Activated CD4-positive, CD25-positive, alpha-beta regulatory T cell (primary cell): ENCODE results near the gene PAX5.

ENCODE experiments used
- DNase-seq, 4 experiments: peaks; one replicate each; lab custom pipeline; 2025; lab: John Stamatoyannopoulos, UW

PAX5 gene

DNA sequence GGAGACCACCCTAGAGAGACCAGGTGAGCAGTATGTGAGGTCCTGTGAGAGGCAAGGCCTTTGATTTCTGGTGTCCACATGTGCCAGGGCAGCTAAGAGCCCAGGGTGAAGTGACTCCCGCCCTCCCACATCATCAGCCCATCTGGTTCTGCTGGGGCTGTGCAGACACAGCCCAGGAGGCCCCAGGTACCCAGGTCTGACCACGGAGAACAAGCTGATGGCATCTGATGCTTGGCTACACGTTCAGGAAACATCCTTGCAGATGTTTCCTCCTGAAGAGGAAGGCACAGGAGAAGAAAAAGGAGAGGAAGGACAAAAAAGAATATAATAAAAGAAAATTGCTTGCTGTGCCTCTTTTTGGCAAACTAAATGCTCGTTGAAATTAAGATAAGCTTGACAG, 225.8 kb downstream of the PAX5 start:
- no peak for DNase-seq

DNA sequence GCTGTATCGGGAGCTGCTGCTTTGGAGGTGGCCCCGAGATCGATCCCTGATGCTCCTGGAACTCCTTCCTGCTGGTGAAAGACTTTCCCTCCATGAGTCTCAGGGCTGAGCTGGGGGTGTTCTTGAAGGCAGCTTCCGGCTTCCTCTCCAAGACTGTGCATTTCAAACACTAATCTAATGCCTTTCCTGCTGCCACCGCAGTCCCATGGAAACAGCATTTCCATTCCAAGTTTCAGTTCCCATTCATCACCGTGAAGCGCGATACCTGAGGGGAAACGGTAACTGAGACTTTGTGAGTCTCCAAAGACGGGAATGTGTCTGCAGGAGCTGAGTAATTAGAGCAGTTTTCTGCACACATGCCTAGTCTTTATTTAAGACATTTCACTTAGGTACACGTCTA, 230.1 kb downstream of the PAX5 start:
- no peak for DNase-seq

DNA sequence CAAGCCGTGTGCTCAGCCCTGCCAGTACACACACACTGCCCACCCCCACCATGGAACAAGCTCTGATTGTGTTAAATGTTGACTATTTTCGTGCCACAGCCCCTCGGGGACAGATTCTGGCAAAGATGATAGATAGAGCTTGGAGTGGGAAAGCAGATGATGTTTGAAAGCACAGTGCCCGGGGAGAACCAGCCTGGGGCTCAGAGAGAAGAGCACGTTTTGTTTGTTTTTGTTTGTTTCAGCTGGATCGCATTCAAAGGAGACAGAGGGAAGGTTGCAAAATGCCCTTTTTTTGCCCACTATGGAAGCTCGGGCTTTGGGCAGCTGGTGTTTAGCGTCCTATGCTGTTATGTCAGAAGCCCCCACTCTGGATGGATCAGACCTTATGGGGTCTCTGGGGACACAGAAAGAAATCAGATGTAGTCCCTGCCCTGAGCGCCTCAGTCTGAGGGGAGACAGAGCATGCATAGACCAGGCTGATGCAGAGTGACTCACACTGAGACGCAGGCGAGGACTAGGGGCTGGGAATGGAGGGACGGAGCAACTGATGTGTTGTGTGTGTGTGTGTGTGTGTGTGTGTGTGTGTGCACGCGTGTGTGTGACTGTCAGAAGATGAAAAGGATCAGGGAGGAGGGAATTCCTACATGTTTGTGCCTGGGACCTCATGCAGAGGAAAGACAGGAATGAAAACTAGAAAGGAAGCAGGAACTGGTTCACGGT, 231.7 kb downstream of the PAX5 start:
- DNase-seq, result no peak

DNA sequence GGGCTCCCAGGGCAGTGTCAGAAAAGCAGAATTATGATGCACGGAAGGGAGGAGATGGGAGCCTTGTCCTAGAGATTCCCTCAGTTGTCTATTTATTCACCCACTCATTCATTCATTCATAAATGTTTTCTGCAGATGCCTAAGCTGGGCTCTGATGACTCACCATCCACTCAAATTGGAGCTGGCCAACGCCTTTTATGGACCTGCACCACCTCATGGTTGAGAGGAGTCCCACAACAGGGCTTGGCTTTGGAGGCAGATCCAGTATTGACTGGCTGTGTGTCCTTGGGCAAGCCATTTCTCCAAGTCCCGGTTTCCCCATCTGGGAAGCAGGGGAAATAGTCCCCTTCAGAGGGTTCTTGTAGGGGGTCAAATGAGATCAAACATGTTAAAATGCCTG, 233.6 kb downstream of the PAX5 start:
- no peak for DNase-seq

DNA sequence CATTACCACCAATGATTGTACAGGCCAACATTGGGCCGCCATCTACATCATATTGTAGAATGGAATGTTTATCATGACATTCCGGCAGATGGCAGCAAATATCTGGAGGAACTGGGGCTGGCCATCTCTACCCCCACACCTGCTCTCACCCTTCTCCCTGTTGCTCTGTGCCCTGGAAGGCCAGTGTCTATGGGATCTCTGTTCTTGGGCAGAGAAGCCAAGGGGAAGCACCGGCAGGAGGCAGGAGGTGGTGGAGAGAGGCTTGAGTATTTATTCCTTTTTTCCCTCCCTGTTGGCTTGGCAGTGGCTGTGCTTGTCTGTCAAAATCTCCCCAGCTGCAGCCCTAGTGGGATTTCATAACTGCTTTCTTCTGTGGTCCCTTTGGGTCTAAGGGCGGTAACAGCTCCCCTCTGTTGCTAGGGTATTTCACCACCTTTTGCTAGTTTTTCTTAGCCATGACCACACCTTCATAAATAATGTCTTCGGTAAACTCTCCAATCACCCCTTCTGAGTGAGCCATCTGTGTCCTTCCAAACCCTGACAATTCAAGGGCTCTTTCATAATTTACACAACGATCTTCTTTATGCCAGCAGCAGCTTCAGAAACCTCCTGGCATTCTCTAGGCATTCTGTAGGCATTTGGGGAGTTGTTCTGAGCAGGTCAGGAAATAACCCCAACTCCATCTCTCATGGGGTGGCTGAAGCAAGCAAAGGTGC, 235.6 kb downstream of the PAX5 start:
- no peak for DNase-seq

DNA sequence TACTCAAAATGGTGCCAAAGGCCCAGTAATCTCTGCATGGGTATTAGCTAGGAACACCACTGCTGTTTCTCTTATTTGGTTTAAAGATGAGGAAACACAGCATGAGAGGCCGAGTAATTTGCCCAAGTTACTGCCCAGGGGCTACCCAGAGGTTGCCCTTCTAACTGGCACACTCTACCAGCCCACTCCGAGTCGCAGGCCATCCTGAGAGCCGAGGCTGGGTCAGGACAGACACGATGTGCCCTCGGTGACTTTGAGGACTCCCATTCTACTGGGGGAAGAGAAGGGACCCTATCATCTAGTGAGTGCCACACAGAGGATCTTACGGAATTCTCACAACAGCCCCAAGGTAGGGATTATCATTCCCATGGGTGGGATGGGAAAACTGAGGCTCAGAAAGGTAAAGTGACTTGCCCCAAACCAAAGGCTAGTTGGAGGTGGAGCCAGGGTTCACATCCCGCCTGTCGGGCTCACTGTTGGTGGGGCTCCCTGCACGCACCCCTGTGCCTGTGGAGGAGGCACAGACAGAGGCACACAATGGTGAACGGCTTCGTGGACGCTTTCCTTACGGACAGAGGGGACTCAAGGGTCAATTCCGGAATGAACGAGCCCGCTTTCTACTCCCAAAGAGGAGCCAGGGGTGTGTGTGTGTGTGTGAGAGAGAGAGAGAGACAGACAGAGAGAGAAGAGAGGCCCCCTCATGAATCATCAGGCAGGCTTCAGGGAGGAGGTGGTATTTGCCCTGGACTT, 236.4 kb downstream of the PAX5 start:
- DNase-seq, result no peak

DNA sequence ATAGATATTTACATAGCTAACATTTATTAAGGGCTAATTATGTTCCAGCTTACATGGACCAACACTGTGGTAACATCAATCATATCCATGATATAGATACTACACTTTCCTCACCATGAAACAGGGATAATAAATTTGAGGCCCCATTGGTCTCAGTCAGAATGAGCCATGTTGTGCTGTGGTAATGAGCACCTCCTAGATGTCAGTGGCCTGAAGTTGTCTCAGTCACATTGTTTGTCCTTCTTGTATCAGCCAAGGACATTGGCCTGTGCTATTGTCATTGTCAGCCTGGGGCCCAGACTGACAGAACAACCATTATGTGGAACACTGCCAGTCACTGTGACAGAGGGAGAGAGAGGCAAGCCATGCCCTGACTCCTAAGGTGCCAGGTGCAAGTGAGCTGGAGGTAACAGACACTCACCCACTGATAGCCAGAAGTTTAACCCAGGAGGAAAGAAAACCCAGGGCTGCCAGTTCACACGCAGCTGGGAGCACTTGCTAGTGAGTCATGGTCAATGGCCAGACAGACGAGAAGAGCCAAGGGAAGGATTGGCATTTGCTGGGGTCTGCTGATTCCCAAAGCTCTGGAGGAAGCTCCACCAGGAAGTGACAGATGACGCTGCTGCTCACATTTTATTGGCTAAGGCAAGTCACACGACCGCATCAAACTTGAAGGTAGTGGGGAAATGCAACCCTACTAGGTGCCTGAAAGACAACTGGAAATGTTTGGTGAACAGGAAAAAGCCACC, 237.2 kb downstream of the PAX5 start:
- no peak for DNase-seq

DNA sequence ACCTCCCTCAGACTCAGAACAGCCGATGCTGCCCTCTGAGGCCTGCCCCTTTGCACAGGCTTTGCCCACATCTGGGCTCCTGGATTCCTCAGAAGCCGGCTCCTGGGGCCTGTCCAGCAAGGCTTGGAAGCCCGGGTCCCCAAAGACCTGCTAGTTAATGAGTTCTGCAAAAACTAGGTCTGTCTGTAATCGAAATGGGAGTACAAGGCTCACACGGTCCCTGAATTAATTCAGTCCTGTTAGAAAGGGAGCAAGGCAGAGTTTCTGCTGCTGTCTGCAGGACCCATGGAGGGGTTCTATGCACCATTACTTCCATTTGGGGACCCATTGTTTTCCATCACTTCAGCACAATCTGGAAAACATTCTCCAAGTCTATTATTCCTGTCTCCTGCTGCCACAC, 239.6 kb downstream of the PAX5 start:
- DNase-seq, result no peak

DNA sequence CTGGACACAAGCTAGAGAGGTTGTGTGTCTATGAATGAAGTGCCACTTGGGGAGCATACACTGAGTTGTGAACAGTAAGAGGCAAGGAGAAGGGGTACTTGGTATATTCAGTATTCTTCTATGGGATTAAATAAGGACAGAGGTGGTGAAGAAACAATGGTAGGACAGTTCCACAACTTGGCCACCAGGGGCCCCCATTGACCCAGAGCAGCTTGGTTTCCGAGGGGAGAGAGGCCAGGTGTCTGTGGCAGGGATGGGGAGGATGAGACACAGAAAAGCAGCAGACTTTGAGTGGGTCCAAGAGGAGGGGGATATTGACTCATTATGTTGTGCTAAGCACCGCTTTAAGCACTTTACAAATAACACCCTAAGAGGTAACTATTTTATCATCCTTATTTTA, 240.8 kb downstream of the PAX5 start:
- no peak for DNase-seq

DNA sequence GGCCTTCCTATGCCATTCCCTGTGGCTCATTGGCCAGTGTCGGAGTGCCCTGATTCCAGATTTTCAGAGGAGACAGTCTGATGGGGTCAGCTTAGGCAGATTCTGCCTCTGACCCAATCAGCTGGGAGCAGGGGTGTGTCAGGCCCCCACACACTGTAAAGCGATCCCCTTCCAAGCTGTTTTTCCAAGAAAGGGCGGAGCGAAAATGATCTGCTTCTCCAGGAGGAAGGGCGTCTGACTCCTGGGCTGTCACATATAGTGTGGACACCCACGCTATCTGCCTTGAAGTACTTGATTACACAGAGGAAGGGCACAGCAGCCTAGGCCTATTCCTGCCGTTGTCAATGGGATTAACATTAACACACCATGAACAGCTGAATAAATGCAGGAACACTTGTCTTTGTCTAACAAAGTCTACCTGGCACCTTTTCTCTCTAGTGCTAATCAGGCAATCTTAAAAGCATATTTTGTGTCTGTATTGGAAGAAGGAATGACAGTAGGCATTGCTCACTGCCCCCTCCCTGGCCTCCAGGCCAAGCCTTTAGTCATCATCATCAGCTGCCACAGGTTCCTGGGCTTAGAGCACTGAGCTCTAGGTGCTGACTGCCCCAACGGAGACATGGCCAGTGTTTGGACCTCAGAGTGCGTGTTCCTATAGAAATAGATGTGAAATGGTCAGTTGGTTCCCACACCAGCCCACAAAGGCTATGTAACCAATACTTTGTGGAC, 242.7 kb downstream of the PAX5 start:
- DNase-seq, result no peak

DNA sequence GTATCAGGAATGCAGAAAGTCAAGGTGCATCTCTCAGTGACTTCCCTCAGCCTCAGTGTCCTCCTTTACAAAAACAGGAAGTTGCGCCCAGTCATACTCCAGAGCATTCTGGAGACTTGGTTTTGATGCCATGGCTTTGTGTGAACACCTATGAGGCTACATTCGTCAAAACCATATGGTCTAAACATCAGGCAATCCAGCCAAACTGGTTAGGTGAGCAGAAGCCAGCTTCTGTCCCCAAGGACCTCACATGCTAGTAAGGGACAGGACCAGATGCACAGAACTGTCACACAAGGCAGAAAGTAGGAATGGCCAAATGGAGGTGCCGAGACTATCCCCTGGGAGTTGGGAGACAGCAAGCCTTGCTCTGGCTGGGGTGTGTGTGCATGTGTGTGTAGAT, 244.2 kb downstream of the PAX5 start:
- DNase-seq, result no peak

DNA sequence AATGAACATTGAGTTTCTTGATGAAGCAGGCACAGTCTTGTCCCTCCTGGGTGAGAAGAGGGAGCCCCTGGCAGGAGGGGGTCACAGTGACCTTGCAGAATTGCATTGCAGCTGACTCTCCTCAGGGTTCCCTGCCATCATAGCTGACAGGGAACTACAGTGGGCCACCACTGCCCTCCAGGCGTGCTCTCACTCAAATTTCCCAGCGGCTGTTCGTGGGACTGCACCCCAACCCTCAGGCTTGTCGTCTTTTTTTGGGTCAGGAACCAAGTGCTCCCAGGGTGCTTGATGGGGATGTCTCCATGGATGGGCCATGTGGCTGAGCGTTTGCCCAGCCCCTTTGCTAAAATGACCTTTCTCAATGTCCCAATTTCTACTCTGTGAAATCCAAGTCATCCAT, 245.5 kb downstream of the PAX5 start:
- no peak for DNase-seq

DNA sequence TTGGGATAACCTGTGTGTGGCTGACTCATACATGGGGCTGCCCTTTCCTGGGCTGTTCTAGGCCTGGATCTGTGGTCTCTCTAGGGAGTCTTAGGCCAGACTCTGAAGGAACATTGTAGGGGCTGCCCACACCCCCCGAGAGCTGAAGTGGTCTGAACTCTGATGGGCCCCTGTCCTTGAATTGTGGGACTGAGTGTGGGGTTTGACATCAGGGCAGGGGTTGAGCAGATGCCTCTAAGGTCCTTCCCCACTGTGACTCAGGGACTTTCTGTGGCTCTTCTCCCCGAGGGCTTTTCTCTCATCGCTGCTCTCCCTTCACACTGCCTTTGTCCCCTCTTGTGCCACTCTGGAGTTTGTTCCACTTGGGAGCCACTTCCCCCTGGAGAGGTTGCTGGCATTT, 246.4 kb downstream of the PAX5 start:
- DNase-seq, result no peak
